HEK293 (cell line): ENCODE results near the gene MARCHF7.

Experiments used
- GLIS2 ChIP-seq: fragments of 450-650 bp; formaldehyde crosslinking; IDR thresholded peaks from 2 replicates; pipeline ENCODE4 v1.5.1; 2016; ENCODE audit warnings: missing biosample characterization, missing genetic modification characterization
- SP2 ChIP-seq: fragments of 450-650 bp; formaldehyde crosslinking; IDR thresholded peaks from 2 replicates; pipeline ENCODE4 v1.5.1; 2016; ENCODE audit warnings: missing biosample characterization, missing genetic modification characterization
- ZNF10 ChIP-seq: fragments of 450-650 bp; formaldehyde crosslinking; IDR thresholded peaks from 2 replicates; pipeline ENCODE4 v1.5.1; 2017; ENCODE audit warnings: missing biosample characterization, missing genetic modification characterization
- ZNF530 ChIP-seq: fragments of 450-650 bp; formaldehyde crosslinking; IDR thresholded peaks from 2 replicates; pipeline ENCODE4 v1.5.1; 2016; ENCODE audit warnings: low read depth, missing biosample characterization, missing genetic modification characterization
- ZNF621 ChIP-seq: fragments of 450-650 bp; formaldehyde crosslinking; IDR thresholded peaks from 2 replicates; pipeline ENCODE4 v1.5.1; 2017; ENCODE audit warnings: missing biosample characterization, missing genetic modification characterization
- ZSCAN23 ChIP-seq: fragments of 450-650 bp; formaldehyde crosslinking; IDR thresholded peaks from 2 replicates; pipeline ENCODE4 v1.5.1; 2016; ENCODE audit warnings: missing biosample characterization, missing genetic modification characterization
- TF ChIP-seq, protein P1 (sequence below): fragments of 450-650 bp; formaldehyde crosslinking; IDR thresholded peaks from 2 replicates; pipeline ENCODE4 v1.5.1; 2016; ENCODE audit warnings: missing biosample characterization, missing genetic modification characterization
- TF ChIP-seq, protein P2 (sequence below): fragments of 450-650 bp; formaldehyde crosslinking; IDR thresholded peaks from 2 replicates; pipeline ENCODE4 v1.5.1; 2016; ENCODE audit warnings: missing biosample characterization, missing genetic modification characterization
- TF ChIP-seq, protein P3 (sequence below): fragments of 450-650 bp; IDR thresholded peaks from 2 replicates; pipeline ENCODE4 v1.5.1; 2018; ENCODE audit warnings: missing biosample characterization, mild to moderate bottlenecking, missing genetic modification characterization
- TF ChIP-seq, protein P4 (sequence below): fragments of 450-650 bp; formaldehyde crosslinking; IDR thresholded peaks from 2 replicates; pipeline ENCODE4 v1.5.1; 2016; ENCODE audit warnings: missing biosample characterization, missing genetic modification characterization
- TF ChIP-seq, protein P5 (sequence below): fragments of 450-650 bp; formaldehyde crosslinking; IDR thresholded peaks from 2 replicates; pipeline ENCODE4 v1.5.1; 2017; ENCODE audit warnings: missing biosample characterization, missing genetic modification characterization
- TF ChIP-seq, protein P6 (sequence below): fragments of 450-650 bp; formaldehyde crosslinking; IDR thresholded peaks from 2 replicates; pipeline ENCODE4 v1.5.1; 2017; ENCODE audit warnings: missing biosample characterization, missing genetic modification characterization
- TF ChIP-seq, protein P7 (sequence below): fragments of 450-650 bp; formaldehyde crosslinking; IDR thresholded peaks from 2 replicates; pipeline ENCODE4 v1.5.1; 2016; ENCODE audit warnings: missing biosample characterization, missing genetic modification characterization, borderline replicate concordance

DNA sequence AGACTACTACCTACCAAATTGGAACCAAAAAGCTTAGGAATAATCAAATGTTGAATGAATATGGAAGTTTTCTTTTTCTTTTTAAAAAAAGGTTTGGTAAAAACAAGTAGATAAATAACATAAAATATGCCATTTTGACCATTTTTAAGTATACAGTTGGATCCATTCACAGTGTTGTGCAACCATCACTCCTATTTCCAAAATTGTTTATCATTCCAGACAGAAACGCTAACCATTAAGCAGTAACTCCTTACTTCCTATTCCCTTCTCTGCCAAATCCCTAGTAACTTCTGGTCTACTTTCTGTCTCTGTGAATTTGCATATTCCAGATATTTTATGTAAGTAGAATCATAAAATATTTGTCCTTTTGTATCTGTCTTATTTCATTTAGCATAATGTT lies 45.9 kb downstream of the MARCHF7 start:
- TF ChIP-seq, protein P1, sequence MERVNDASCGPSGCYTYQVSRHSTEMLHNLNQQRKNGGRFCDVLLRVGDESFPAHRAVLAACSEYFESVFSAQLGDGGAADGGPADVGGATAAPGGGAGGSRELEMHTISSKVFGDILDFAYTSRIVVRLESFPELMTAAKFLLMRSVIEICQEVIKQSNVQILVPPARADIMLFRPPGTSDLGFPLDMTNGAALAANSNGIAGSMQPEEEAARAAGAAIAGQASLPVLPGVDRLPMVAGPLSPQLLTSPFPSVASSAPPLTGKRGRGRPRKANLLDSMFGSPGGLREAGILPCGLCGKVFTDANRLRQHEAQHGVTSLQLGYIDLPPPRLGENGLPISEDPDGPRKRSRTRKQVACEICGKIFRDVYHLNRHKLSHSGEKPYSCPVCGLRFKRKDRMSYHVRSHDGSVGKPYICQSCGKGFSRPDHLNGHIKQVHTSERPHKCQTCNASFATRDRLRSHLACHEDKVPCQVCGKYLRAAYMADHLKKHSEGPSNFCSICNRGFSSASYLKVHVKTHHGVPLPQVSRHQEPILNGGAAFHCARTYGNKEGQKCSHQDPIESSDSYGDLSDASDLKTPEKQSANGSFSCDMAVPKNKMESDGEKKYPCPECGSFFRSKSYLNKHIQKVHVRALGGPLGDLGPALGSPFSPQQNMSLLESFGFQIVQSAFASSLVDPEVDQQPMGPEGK: no peak
- TF ChIP-seq, protein P2, sequence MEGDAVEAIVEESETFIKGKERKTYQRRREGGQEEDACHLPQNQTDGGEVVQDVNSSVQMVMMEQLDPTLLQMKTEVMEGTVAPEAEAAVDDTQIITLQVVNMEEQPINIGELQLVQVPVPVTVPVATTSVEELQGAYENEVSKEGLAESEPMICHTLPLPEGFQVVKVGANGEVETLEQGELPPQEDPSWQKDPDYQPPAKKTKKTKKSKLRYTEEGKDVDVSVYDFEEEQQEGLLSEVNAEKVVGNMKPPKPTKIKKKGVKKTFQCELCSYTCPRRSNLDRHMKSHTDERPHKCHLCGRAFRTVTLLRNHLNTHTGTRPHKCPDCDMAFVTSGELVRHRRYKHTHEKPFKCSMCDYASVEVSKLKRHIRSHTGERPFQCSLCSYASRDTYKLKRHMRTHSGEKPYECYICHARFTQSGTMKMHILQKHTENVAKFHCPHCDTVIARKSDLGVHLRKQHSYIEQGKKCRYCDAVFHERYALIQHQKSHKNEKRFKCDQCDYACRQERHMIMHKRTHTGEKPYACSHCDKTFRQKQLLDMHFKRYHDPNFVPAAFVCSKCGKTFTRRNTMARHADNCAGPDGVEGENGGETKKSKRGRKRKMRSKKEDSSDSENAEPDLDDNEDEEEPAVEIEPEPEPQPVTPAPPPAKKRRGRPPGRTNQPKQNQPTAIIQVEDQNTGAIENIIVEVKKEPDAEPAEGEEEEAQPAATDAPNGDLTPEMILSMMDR (tag by site-specific recombination): no peak
- no peak for TF ChIP-seq ZSCAN23 (tag by site-specific recombination)
- no peak for TF ChIP-seq ZNF530 (tag by site-specific recombination)
- TF ChIP-seq, protein P3, sequence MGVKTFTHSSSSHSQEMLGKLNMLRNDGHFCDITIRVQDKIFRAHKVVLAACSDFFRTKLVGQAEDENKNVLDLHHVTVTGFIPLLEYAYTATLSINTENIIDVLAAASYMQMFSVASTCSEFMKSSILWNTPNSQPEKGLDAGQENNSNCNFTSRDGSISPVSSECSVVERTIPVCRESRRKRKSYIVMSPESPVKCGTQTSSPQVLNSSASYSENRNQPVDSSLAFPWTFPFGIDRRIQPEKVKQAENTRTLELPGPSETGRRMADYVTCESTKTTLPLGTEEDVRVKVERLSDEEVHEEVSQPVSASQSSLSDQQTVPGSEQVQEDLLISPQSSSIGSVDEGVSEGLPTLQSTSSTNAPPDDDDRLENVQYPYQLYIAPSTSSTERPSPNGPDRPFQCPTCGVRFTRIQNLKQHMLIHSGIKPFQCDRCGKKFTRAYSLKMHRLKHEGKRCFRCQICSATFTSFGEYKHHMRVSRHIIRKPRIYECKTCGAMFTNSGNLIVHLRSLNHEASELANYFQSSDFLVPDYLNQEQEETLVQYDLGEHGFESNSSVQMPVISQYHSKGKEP (tag by site-specific recombination): no peak
- TF ChIP-seq ZNF621: no peak
- TF ChIP-seq, protein P4, sequence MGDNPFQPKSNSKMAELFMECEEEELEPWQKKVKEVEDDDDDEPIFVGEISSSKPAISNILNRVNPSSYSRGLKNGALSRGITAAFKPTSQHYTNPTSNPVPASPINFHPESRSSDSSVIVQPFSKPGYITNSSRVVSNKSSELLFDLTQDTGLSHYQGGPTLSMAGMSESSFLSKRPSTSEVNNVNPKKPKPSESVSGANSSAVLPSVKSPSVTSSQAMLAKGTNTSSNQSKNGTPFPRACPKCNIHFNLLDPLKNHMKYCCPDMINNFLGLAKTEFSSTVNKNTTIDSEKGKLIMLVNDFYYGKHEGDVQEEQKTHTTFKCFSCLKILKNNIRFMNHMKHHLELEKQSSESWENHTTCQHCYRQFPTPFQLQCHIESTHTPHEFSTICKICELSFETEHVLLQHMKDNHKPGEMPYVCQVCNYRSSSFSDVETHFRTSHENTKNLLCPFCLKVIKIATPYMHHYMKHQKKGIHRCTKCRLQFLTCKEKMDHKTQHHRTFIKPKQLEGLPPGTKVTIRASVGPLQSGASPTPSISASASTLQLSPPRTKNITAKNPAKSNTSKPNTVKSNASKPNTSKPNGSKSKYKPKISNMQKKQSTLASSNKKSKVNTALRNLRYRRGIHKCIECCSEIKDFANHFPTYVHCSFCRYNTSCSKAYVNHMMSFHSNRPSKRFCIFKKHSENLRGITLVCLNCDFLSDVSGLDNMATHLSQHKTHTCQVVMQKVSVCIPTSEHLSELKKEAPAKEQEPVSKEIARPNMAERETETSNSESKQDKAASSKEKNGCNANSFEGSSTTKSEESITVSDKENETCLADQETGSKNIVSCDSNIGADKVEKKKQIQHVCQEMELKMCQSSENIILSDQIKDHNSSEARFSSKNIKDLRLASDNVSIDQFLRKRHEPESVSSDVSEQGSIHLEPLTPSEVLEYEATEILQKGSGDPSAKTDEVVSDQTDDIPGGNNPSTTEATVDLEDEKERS (tag by site-specific recombination): no peak
- TF ChIP-seq, protein P5, sequence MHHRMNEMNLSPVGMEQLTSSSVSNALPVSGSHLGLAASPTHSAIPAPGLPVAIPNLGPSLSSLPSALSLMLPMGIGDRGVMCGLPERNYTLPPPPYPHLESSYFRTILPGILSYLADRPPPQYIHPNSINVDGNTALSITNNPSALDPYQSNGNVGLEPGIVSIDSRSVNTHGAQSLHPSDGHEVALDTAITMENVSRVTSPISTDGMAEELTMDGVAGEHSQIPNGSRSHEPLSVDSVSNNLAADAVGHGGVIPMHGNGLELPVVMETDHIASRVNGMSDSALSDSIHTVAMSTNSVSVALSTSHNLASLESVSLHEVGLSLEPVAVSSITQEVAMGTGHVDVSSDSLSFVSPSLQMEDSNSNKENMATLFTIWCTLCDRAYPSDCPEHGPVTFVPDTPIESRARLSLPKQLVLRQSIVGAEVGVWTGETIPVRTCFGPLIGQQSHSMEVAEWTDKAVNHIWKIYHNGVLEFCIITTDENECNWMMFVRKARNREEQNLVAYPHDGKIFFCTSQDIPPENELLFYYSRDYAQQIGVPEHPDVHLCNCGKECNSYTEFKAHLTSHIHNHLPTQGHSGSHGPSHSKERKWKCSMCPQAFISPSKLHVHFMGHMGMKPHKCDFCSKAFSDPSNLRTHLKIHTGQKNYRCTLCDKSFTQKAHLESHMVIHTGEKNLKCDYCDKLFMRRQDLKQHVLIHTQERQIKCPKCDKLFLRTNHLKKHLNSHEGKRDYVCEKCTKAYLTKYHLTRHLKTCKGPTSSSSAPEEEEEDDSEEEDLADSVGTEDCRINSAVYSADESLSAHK (tag by site-specific recombination): no peak
- no peak for TF ChIP-seq SP2 (tag by site-specific recombination)
- TF ChIP-seq ZNF10 (tag by site-specific recombination): no peak
- TF ChIP-seq, protein P6, sequence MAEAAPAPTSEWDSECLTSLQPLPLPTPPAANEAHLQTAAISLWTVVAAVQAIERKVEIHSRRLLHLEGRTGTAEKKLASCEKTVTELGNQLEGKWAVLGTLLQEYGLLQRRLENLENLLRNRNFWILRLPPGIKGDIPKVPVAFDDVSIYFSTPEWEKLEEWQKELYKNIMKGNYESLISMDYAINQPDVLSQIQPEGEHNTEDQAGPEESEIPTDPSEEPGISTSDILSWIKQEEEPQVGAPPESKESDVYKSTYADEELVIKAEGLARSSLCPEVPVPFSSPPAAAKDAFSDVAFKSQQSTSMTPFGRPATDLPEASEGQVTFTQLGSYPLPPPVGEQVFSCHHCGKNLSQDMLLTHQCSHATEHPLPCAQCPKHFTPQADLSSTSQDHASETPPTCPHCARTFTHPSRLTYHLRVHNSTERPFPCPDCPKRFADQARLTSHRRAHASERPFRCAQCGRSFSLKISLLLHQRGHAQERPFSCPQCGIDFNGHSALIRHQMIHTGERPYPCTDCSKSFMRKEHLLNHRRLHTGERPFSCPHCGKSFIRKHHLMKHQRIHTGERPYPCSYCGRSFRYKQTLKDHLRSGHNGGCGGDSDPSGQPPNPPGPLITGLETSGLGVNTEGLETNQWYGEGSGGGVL (tag by site-specific recombination): no peak
- no peak for TF ChIP-seq GLIS2 (tag by site-specific recombination)
- TF ChIP-seq, protein P7, sequence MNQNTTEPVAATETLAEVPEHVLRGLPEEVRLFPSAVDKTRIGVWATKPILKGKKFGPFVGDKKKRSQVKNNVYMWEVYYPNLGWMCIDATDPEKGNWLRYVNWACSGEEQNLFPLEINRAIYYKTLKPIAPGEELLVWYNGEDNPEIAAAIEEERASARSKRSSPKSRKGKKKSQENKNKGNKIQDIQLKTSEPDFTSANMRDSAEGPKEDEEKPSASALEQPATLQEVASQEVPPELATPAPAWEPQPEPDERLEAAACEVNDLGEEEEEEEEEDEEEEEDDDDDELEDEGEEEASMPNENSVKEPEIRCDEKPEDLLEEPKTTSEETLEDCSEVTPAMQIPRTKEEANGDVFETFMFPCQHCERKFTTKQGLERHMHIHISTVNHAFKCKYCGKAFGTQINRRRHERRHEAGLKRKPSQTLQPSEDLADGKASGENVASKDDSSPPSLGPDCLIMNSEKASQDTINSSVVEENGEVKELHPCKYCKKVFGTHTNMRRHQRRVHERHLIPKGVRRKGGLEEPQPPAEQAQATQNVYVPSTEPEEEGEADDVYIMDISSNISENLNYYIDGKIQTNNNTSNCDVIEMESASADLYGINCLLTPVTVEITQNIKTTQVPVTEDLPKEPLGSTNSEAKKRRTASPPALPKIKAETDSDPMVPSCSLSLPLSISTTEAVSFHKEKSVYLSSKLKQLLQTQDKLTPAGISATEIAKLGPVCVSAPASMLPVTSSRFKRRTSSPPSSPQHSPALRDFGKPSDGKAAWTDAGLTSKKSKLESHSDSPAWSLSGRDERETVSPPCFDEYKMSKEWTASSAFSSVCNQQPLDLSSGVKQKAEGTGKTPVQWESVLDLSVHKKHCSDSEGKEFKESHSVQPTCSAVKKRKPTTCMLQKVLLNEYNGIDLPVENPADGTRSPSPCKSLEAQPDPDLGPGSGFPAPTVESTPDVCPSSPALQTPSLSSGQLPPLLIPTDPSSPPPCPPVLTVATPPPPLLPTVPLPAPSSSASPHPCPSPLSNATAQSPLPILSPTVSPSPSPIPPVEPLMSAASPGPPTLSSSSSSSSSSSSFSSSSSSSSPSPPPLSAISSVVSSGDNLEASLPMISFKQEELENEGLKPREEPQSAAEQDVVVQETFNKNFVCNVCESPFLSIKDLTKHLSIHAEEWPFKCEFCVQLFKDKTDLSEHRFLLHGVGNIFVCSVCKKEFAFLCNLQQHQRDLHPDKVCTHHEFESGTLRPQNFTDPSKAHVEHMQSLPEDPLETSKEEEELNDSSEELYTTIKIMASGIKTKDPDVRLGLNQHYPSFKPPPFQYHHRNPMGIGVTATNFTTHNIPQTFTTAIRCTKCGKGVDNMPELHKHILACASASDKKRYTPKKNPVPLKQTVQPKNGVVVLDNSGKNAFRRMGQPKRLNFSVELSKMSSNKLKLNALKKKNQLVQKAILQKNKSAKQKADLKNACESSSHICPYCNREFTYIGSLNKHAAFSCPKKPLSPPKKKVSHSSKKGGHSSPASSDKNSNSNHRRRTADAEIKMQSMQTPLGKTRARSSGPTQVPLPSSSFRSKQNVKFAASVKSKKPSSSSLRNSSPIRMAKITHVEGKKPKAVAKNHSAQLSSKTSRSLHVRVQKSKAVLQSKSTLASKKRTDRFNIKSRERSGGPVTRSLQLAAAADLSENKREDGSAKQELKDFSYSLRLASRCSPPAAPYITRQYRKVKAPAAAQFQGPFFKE (tag by site-specific recombination): no peak
